NCI-H1694 (cell line): ENCODE data around the gene METTL16.

Source experiments
- DNase-seq: peaks from one replicate; lab custom pipeline; 2025; lab: John Stamatoyannopoulos, UW

METTL16 gene

GRCh38 chr17:2414446-2415064, 97.1 kb downstream of the METTL16 start:
- no peak for DNase-seq

GRCh38 chr17:2412561-2413021, 99.1 kb downstream of the METTL16 start:
- peak; percentile 90 for DNase-seq

GRCh38 chr17:2410951-2411350, 100.7 kb downstream of the METTL16 start:
- DNase-seq = no peak

GRCh38 chr17:2406903-2407790, 104.5 kb downstream of the METTL16 start:
- DNase-seq = no peak

GRCh38 chr17:2406271-2406902, 105.3 kb downstream of the METTL16 start:
- no peak for DNase-seq

- DNase-seq = no peak
Observed at GRCh38 chr17:2405247-2405926, 106.3 kb downstream of the METTL16 start.

- no peak for DNase-seq
Observed at GRCh38 chr17:2403044-2403443, 108.6 kb downstream of the METTL16 start.

- DNase-seq = no peak
Observed at GRCh38 chr17:2402544-2402943, 109.1 kb downstream of the METTL16 start.

- peak; percentile 99 for DNase-seq
Observed at GRCh38 chr17:2401426-2402221, 110.1 kb downstream of the METTL16 start.

- DNase-seq = peak; percentile 90
Observed at GRCh38 chr17:2400877-2401425, 110.7 kb downstream of the METTL16 start, which contains the start of gene MNT. MNT (minus strand) TSS chr17:2401060; CDS start chr17:2400712, 348 bp downstream.

GRCh38 chr17:2400474-2400866, 111.2 kb downstream of the METTL16 start:
- peak; percentile 15 for DNase-seq

- DNase-seq = peak; percentile 83
Observed at GRCh38 chr17:2399572-2400473, 111.9 kb downstream of the METTL16 start.

- no peak for DNase-seq
Observed at GRCh38 chr17:2398655-2399571, 112.8 kb downstream of the METTL16 start.

- no peak for DNase-seq
Observed at GRCh38 chr17:2398182-2398581, 113.5 kb downstream of the METTL16 start.

- no peak for DNase-seq
Observed at GRCh38 chr17:2397247-2398171, 114.2 kb downstream of the METTL16 start.

GRCh38 chr17:2396568-2397246, 115.0 kb downstream of the METTL16 start:
- DNase-seq = no peak

- no peak for DNase-seq
Observed at GRCh38 chr17:2396192-2396567, 115.5 kb downstream of the METTL16 start.
